Measurements from ENCODE around the gene PNKP. TPM values are rescaled to one million over a fixed set of nuclear protein-coding genes. Genes with fewer than 3 reads are reported as not detected.
A peak's percentile ranks its signal among the peaks of the same experiment; 100 is the strongest.

PNKP gene
- total RNA-seq, 1 donor from 2014 or later, result 144 TPM

DNA sequence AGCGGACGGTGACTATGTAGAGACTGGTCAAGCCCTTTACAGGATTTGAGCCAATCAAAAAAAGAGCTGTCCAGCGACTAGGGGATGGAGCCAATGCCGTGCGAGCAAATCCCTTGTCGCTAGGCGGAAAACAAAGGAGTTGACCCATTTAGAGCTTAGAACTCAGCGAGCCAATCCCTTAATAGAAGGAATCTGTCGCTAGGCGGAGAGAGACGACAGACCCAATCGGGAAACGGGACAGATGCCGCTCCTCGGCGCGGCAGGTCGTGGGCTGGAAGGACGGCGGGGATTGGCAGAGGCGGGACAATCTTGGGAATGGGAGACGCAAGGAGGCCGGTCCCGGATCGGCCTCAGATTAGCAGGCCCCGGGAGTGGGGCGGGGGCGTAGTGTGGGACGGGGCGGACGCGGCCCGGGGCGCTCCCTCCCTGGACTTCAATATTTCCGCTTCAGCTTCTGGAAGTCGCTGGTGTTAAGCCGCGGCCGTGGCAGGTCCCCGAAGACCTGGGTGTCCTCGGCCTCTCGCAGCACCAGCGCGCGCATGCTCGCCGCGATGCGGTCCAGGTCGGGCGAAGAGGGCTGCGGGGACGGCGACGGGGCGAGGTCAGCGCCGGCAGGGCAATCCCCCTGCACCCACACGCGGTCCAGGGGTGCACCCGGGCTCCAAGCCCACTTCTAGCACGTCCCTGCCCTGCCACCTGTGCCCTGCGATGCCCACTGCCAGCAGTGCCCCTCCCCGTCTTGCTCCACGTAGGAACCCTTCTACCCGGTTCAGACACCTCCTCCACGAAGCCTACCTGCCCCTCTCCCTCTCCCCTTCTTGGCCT is 2.3 kb upstream of the PNKP start:
- Mint-ChIP-seq H3K27me3 (no peaks in the 10 kb centered on the region), H3K36me3 (ENCODE audit: insufficient read depth) (peaks cover 9% of the 10 kb centered on the region), H3K27ac (no peak overlapping the region), H3K9me3 (ENCODE audit: low read depth) (no peaks in the 10 kb centered on the region), H3K4me1 (ENCODE audit: low read depth) (peaks cover 18% of the 10 kb centered on the region), H3K4me3 (ENCODE audit: low read depth) (no peak overlapping the region)
- DNase-seq (ENCODE audit: low spot score, unreplicated experiment), result peak; percentile 92
- TF ChIP-seq CTCF (IDR thresholded peaks at IDR 0.05; ENCODE audit: unreplicated experiment), result no peak

GRCh38 chr19:49869009-49869483 is 1.7 kb upstream of the PNKP start:
- H3K27ac Mint-ChIP-seq, result no peak overlapping the region
- peaks cover 18% of the 10 kb centered on the region for H3K4me1 Mint-ChIP-seq (ENCODE audit: low read depth)
- TF ChIP-seq CTCF (IDR thresholded peaks at IDR 0.05; ENCODE audit: unreplicated experiment), result no peak
- no peak for DNase-seq (ENCODE audit: low spot score, unreplicated experiment)
- no peak overlapping the region for H3K4me3 Mint-ChIP-seq (ENCODE audit: low read depth)
- no peaks in the 10 kb centered on the region for H3K9me3 Mint-ChIP-seq (ENCODE audit: low read depth)
- peaks cover 11% of the 10 kb centered on the region for H3K36me3 Mint-ChIP-seq (ENCODE audit: insufficient read depth)
- no peaks in the 10 kb centered on the region for H3K27me3 Mint-ChIP-seq

DNA sequence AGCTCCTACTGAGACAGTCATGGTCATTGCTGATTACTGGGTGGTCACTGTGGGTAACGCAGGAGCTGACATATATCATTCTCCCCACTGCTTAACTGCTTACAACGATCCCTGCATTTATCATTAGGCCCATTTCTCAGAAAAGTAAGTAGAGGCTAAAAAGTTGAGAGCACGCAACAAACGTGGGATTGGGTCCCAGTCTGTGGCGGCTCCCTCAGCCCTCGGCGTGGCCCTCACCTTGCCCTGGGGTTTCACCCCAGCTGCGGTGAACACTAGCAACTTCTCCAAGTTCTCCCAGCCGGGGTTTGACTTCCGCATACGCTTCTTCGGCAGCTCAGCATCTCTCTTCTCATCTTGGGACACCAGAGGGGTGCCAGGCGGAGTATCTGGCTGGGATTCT is 2.5 kb downstream of the PNKP start:
- H3K4me3 Mint-ChIP-seq (ENCODE audit: low read depth), result no peak overlapping the region
- H3K36me3 Mint-ChIP-seq (ENCODE audit: insufficient read depth), result peaks cover 19% of the 10 kb centered on the region
- H3K27me3 Mint-ChIP-seq, result no peaks in the 10 kb centered on the region
- H3K27ac Mint-ChIP-seq, result no peak overlapping the region
- DNase-seq (ENCODE audit: low spot score, unreplicated experiment), result no peak
- no peak for TF ChIP-seq CTCF (IDR thresholded peaks at IDR 0.05; ENCODE audit: unreplicated experiment)
- H3K4me1 Mint-ChIP-seq (ENCODE audit: low read depth), result peaks cover 14% of the 10 kb centered on the region
- no peaks in the 10 kb centered on the region for H3K9me3 Mint-ChIP-seq (ENCODE audit: low read depth)

DNA sequence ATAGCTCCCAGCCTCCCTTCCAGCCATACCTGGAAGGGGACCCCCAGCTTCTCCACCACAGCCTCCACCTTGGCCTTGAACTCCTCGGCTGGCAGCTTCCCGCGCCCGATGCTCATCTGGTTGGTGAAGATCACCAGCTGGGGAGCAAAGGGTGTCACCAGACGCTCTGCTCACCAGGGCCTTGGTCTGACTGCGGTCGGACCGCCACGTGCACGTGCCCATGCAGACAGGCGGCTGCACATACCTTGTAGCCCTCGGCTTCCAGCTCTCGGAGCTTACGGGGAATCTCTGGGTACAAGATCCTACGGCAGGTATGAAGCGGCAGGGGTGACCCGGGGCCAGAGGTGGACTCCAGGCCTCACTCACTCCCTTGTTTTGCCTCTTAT is 3.4 kb downstream of the PNKP start:
- no peaks in the 10 kb centered on the region for H3K27me3 Mint-ChIP-seq
- no peak overlapping the region for H3K4me3 Mint-ChIP-seq (ENCODE audit: low read depth)
- H3K9me3 Mint-ChIP-seq (ENCODE audit: low read depth), result no peaks in the 10 kb centered on the region
- no peak for DNase-seq (ENCODE audit: low spot score, unreplicated experiment)
- no peak for TF ChIP-seq CTCF (IDR thresholded peaks at IDR 0.05; ENCODE audit: unreplicated experiment)
- peaks cover 20% of the 10 kb centered on the region for H3K36me3 Mint-ChIP-seq (ENCODE audit: insufficient read depth)
- H3K4me1 Mint-ChIP-seq (ENCODE audit: low read depth), result peaks cover 14% of the 10 kb centered on the region
- H3K27ac Mint-ChIP-seq, result no peak overlapping the region

DNA sequence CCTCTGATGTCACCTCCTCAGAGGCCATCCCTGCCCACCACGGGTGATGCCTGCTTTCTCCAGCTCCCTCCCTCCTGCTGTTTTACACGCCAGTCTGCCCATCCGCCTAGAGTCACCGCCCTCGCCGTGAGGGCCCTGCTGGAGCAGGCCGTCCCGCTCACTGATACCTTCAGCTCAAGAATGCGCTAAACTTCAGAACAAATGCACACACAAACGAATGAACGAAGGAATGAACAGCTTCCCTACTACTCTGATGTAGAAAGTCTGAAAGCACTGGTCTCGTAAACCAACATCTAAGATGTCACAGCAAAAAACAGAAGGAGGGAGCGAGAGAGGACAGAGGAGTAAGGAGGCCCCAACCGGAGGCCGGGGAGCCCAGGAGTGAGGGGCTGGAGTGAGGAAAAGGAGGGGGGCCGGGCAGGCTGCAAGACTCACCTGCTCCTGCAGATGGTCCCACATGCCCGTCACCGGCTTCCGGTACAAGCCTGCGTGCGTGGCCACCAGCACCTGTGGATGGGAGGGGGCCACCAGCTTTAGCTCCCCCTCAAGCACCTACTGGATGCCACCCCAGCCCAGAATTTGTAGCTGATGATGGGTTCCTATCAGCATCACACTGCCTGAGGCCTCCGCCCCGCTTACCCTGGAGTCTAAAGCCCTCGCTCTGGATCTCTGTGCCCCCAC is 4.0 kb downstream of the PNKP start:
- DNase-seq (ENCODE audit: low spot score, unreplicated experiment), result no peak
- Mint-ChIP-seq H3K4me3 (ENCODE audit: low read depth) (no peak overlapping the region), H3K4me1 (ENCODE audit: low read depth) (peaks cover 14% of the 10 kb centered on the region), H3K27me3 (no peaks in the 10 kb centered on the region), H3K36me3 (ENCODE audit: insufficient read depth) (peaks cover 22% of the 10 kb centered on the region), H3K9me3 (ENCODE audit: low read depth) (no peaks in the 10 kb centered on the region), H3K27ac (no peak overlapping the region)
- no peak for TF ChIP-seq CTCF (IDR thresholded peaks at IDR 0.05; ENCODE audit: unreplicated experiment)

All from progenitor cell of endocrine pancreas (in vitro differentiated cells).